ENCODE measurements around the gene RAB3A. TPM values are rescaled to one million over a fixed set of nuclear protein-coding genes. Genes with fewer than 3 reads are reported as not detected.

RAB3A gene
- total RNA-seq, 1 donor from 2014 or later, result 0.17 TPM

DNA sequence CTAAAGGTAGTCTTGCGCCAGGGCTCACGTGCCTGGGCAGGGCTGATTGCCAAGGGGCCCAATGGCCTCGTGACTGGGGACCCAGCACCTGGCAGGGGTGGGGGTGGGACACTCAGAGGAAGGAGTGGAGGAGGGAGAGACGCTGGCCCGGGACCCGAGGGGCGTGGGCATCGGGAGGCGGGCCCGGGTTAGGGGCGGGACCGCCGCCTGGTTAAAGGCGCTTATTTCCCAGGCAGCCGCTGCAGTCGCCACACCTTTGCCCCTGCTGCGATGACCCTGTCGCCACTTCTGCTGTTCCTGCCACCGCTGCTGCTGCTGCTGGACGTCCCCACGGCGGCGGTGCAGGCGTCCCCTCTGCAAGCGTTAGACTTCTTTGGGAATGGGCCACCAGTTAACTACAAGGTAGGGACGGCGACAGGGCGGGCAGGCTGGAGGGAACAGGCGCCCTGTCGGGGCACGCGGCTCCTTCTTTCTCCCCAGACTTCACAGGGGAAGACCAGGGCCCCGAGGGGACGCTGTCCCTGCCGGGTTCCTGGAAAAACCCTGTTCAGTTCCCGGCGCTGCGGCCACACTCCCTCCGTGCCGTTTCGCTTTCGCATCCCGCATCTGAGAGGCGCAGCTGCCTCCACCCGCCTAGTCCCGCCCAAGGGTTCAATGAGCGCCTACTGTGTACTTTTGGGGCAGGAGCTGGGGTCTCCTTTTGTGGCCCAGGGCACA, 30.1 kb downstream of the RAB3A start, which contains the start of gene IFI30:
Gene IFI30, plus strand, starts transcription at position 242 of the 717 bp plus-strand sequence. Its CDS starts 29 bp downstream, at position 271.
- TF ChIP-seq, protein P1, sequence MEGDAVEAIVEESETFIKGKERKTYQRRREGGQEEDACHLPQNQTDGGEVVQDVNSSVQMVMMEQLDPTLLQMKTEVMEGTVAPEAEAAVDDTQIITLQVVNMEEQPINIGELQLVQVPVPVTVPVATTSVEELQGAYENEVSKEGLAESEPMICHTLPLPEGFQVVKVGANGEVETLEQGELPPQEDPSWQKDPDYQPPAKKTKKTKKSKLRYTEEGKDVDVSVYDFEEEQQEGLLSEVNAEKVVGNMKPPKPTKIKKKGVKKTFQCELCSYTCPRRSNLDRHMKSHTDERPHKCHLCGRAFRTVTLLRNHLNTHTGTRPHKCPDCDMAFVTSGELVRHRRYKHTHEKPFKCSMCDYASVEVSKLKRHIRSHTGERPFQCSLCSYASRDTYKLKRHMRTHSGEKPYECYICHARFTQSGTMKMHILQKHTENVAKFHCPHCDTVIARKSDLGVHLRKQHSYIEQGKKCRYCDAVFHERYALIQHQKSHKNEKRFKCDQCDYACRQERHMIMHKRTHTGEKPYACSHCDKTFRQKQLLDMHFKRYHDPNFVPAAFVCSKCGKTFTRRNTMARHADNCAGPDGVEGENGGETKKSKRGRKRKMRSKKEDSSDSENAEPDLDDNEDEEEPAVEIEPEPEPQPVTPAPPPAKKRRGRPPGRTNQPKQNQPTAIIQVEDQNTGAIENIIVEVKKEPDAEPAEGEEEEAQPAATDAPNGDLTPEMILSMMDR (conservative IDR thresholded peaks at IDR 0.05; ENCODE audit: low read depth, low read length), result no peak
- no peak for DNase-seq (ENCODE audit: low read depth)
- H3K4me3 ChIP-seq (ENCODE audit: low read depth, low read length), result peak within 1 kb of the TSS; percentile 74

DNA sequence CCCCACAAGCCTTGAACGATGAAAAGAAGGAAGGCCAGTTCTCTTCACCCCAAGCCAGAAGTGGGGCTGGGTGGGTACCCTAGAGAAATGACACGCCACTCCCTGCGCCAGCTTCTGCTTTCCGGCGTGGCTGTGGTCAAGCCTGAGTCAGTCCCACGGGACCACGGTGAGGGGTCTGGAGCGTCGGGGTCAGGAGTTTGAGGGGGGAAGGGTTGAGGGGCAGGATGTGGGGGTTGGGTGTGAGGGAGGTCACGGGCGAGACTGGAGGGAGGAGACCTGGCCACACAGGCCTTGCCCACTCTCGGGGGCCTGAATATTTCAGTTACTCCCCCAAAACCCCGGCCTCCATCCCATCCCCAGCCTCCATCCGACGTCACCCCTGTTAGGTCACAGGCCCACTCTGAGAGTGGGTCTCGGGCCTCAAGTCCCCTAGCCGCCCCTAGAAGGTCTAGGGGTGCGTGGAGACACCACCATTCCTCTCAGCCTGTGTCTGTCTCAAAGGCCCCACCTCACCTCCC, 30.7 kb downstream of the RAB3A start:
- no peak for DNase-seq (ENCODE audit: low read depth)
- TF ChIP-seq, protein P1 (conservative IDR thresholded peaks at IDR 0.05; ENCODE audit: low read depth, low read length), result no peak
- peak overlapping the region; percentile 74 for H3K4me3 ChIP-seq (ENCODE audit: low read depth, low read length)

GRCh38 chr19:18172331-18173053, 31.4 kb downstream of the RAB3A start:
- no peak for DNase-seq (ENCODE audit: low read depth)
- TF ChIP-seq, protein P1 (conservative IDR thresholded peaks at IDR 0.05; ENCODE audit: low read depth, low read length), result no peak
- H3K4me3 ChIP-seq (ENCODE audit: low read depth, low read length), result no peak overlapping the region

GRCh38 chr19:18171605-18172327, 32.1 kb downstream of the RAB3A start:
- no peak overlapping the region for H3K4me3 ChIP-seq (ENCODE audit: low read depth, low read length)
- no peak for DNase-seq (ENCODE audit: low read depth)
- TF ChIP-seq, protein P1 (conservative IDR thresholded peaks at IDR 0.05; ENCODE audit: low read depth, low read length), result no peak

DNA sequence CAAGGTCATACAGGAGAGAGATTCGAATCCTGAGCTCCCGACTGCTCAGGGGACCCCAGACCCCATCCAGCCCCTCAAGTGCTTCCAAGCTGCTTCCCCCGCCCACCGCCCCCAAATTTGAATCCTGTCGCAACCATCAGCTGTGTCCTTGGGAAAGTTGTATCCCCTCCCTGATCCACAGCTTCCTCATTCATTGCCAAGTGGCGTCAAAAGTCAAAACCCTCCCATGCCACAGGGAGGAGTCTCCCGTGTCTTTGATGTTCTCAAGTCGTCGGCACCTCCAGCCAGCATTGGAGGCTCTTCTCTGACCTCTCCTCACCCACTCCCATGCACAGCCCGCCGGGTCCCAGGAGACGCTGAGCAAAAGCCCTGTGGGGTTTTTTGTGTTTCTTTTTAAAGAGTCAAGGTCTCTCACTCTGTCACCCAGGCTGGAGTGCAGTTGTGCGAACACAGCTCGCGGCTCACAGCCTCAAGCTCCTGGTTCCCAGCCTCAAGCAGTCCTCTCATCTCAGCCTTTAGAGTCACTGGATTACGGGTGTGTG, 33.1 kb downstream of the RAB3A start:
- no peak overlapping the region for H3K4me3 ChIP-seq (ENCODE audit: low read depth, low read length)
- no peak for DNase-seq (ENCODE audit: low read depth)
- TF ChIP-seq, protein P1 (conservative IDR thresholded peaks at IDR 0.05; ENCODE audit: low read depth, low read length), result no peak

GRCh38 chr19:18168673-18169381, 35.0 kb downstream of the RAB3A start:
- H3K4me3 ChIP-seq (ENCODE audit: low read depth, low read length), result no peak overlapping the region
- TF ChIP-seq, protein P1 (conservative IDR thresholded peaks at IDR 0.05; ENCODE audit: low read depth, low read length), result no peak
- no peak for DNase-seq (ENCODE audit: low read depth)
